Measurements from ENCODE around the gene ADAMTS14. TPM values are rescaled to one million over a fixed set of nuclear protein-coding genes. Genes with fewer than 3 reads are reported as not detected.

ADAMTS14 gene
- total RNA-seq, 1 experiment from 2014 or later, result 7.6 TPM

GRCh38 chr10:70748801-70749573, 76.7 kb downstream of the ADAMTS14 start:
- peaks cover 9% of the 10 kb centered on the region; the same call in 1 of the 2 replicates for H3K36me3 ChIP-seq
- no peak for DNase-seq
- no peaks in the 10 kb centered on the region; the same call in 1 of the 2 replicates for H3K4me1 ChIP-seq

GRCh38 chr10:70749756-70750155, 77.5 kb downstream of the ADAMTS14 start:
- Histone ChIP-seq H3K27me3 (no peaks in the 10 kb centered on the region), H3K4me1 (peaks cover 3% of the 10 kb centered on the region; the same call in 1 of the 2 replicates), H3K27ac (no peak overlapping the region), H3K4me3 (no peak overlapping the region), H3K9me3 (replicated peaks) (no peaks in the 10 kb centered on the region), H3K36me3 (peaks cover 6% of the 10 kb centered on the region; the same call in 1 of the 2 replicates)
- DNase-seq, result no peak

More at GRCh38 chr10:70748801-70749573, 76.7 kb downstream of the ADAMTS14 start:
- Histone ChIP-seq H3K4me3 (no peak overlapping the region), H3K9me3 (replicated peaks) (no peaks in the 10 kb centered on the region), H3K27ac (no peak overlapping the region), H3K27me3 (no peaks in the 10 kb centered on the region)

GRCh38 chr10:70750156-70750703, 77.9 kb downstream of the ADAMTS14 start:
- Histone ChIP-seq H3K4me1 (peaks cover 4% of the 10 kb centered on the region; the same call in 1 of the 2 replicates), H3K9me3 (replicated peaks) (no peaks in the 10 kb centered on the region), H3K4me3 (no peak overlapping the region), H3K27me3 (no peaks in the 10 kb centered on the region), H3K36me3 (peaks cover 5% of the 10 kb centered on the region; the same call in 1 of the 2 replicates), H3K27ac (no peak overlapping the region)
- DNase-seq, result no peak

GRCh38 chr10:70751356-70751755, 79.0 kb downstream of the ADAMTS14 start:
- no peak overlapping the region for H3K27ac ChIP-seq
- peaks cover 8% of the 10 kb centered on the region for H3K4me1 ChIP-seq
- no peaks in the 10 kb centered on the region for H3K27me3 ChIP-seq
- no peaks in the 10 kb centered on the region for H3K9me3 ChIP-seq (replicated peaks)
- no peak for DNase-seq
- H3K36me3 ChIP-seq, result peaks cover 3% of the 10 kb centered on the region; the same call in 1 of the 2 replicates
- H3K4me3 ChIP-seq, result no peak overlapping the region

- no peak for DNase-seq
Measured at GRCh38 chr10:70751991-70752390, 79.7 kb downstream of the ADAMTS14 start.

DNA sequence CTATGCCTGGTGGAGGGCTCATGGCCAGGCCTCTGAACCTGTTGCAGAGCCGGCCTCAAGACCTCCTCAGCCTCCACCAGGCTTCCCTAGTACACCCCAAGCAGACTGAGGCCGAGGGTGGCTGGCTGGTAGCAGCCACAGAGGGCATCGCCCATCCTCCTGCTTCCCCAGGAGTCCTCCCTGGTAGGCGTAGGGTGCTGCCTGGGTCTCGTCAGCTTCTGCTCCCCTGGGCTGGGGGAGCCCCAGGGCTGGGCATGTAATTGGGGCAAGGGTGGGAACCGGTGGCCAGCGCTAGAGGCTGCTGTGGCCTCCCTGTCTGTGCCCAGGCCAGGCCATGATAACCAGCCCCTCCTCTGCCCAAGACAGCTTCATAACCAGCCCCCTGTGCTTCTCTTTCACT, 80.3 kb downstream of the ADAMTS14 start:
- no peak overlapping the region for H3K27ac ChIP-seq
- H3K4me3 ChIP-seq, result no peak overlapping the region
- DNase-seq, result no peak
- H3K36me3 ChIP-seq, result peaks cover 3% of the 10 kb centered on the region; the same call in 1 of the 2 replicates
- no peaks in the 10 kb centered on the region for H3K9me3 ChIP-seq (replicated peaks)
- peaks cover 14% of the 10 kb centered on the region for H3K4me1 ChIP-seq
- H3K27me3 ChIP-seq, result no peaks in the 10 kb centered on the region

More at GRCh38 chr10:70751991-70752390, 79.7 kb downstream of the ADAMTS14 start:
- Histone ChIP-seq H3K27ac (no peak overlapping the region), H3K27me3 (no peaks in the 10 kb centered on the region), H3K4me3 (no peak overlapping the region), H3K36me3 (peaks cover 3% of the 10 kb centered on the region; the same call in 1 of the 2 replicates), H3K9me3 (replicated peaks) (no peaks in the 10 kb centered on the region), H3K4me1 (peaks cover 12% of the 10 kb centered on the region)

GRCh38 chr10:70753026-70753663, 80.8 kb downstream of the ADAMTS14 start:
- no peak overlapping the region for H3K27ac ChIP-seq
- no peak overlapping the region for H3K4me3 ChIP-seq
- peaks cover 14% of the 10 kb centered on the region for H3K4me1 ChIP-seq
- DNase-seq, result no peak
- H3K27me3 ChIP-seq, result no peaks in the 10 kb centered on the region
- H3K36me3 ChIP-seq, result peaks cover 3% of the 10 kb centered on the region; the same call in 1 of the 2 replicates
- H3K9me3 ChIP-seq (replicated peaks), result no peaks in the 10 kb centered on the region

DNA sequence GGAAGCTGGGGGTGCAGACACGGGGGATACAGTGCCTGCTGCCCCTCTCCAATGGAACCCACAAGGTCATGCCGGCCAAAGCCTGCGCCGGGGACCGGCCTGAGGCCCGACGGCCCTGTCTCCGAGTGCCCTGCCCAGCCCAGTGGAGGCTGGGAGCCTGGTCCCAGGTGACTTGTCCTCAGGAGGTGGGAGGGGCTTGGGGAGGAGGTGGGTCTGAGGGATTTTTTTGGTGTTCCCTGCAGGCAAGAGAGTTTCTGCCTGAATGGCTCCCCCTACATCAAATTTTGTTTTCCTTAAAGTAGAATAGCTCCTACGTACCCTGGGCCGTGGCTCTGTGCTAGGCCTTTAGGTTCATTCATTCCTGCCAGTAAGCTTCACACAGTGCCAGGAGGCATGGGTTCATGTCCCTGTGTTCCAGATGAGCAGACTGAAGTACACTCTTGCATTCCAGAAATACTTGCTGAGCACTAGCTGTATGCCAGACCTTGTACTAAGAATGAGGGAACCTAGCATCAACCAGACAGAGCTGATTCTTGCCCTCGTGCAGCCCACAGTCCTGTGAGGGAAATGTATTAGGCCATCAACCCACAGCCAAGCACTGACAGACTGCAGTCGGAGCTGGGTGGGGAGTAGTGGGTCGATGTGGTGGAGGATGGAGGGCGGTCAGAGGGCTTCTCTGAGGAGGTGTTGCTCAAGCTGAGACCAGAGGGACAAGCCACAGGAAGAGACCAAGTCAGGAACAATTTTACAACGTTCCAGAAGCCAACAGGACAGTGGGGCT, 81.7 kb downstream of the ADAMTS14 start:
- Histone ChIP-seq H3K36me3 (peaks cover 3% of the 10 kb centered on the region; the same call in 1 of the 2 replicates), H3K27ac (no peak overlapping the region), H3K27me3 (no peaks in the 10 kb centered on the region), H3K4me1 (peaks cover 14% of the 10 kb centered on the region), H3K9me3 (replicated peaks) (no peaks in the 10 kb centered on the region), H3K4me3 (no peak overlapping the region)
- no peak for DNase-seq

DNA sequence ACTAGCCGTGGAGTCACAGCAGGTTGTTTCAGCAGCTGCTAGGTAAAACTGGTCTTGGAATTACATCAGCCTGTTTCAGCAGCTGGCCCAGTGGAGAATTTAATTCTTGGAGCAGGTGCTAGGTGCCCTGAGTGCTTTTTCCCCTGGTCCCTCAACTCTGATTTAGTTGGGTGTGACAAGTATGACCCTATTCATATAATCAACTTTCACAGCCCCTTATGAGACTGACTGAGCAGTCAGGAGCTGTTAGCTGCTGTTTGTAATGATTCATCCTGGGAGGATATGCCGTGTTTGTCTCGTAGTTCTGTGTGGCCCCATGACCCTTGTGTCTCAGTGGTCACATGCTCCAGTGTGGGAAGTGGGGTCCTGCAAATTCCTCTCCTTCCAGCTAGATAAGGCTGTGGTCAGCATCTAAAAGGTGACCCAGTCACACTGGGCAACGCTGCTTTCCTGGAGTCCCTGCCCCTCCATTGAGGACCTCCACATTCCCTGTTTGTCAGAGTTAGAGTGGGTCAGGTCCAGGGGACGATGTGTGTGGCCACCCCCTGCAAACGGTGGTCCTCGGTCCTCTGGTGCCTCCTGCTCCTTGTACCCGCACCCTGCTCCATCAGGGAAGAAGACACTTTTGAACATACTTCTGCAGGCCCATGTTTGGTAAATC, 84.5 kb downstream of the ADAMTS14 start:
- H3K9me3 ChIP-seq (replicated peaks), result no peaks in the 10 kb centered on the region
- no peaks in the 10 kb centered on the region for H3K36me3 ChIP-seq
- peaks cover 17% of the 10 kb centered on the region for H3K4me1 ChIP-seq
- DNase-seq, result peak; percentile 43 to 71
- H3K4me3 ChIP-seq, result no peak overlapping the region
- H3K27me3 ChIP-seq, result no peaks in the 10 kb centered on the region
- H3K27ac ChIP-seq, result peak overlapping the region; percentile 52

- Histone ChIP-seq H3K4me1 (peaks cover 17% of the 10 kb centered on the region), H3K27me3 (no peaks in the 10 kb centered on the region), H3K9me3 (replicated peaks) (no peaks in the 10 kb centered on the region), H3K36me3 (no peaks in the 10 kb centered on the region), H3K4me3 (no peak overlapping the region), H3K27ac (no peak overlapping the region)
- no peak for DNase-seq
Measured at GRCh38 chr10:70757856-70758255, 85.5 kb downstream of the ADAMTS14 start.

- no peak overlapping the region for H3K27ac ChIP-seq
- H3K9me3 ChIP-seq (replicated peaks), result no peaks in the 10 kb centered on the region
- no peak overlapping the region for H3K4me3 ChIP-seq
- peaks cover 17% of the 10 kb centered on the region for H3K4me1 ChIP-seq
- peak; percentile 60 to 87 for DNase-seq
- no peaks in the 10 kb centered on the region for H3K36me3 ChIP-seq
- no peaks in the 10 kb centered on the region for H3K27me3 ChIP-seq
Measured at GRCh38 chr10:70758757-70759514, 86.6 kb downstream of the ADAMTS14 start.

GRCh38 chr10:70759781-70760180, 87.5 kb downstream of the ADAMTS14 start:
- H3K4me3 ChIP-seq, result no peak overlapping the region
- no peaks in the 10 kb centered on the region for H3K36me3 ChIP-seq
- H3K4me1 ChIP-seq, result peaks cover 14% of the 10 kb centered on the region
- no peaks in the 10 kb centered on the region for H3K27me3 ChIP-seq
- H3K9me3 ChIP-seq (replicated peaks), result no peaks in the 10 kb centered on the region
- DNase-seq, result no peak
- no peak overlapping the region for H3K27ac ChIP-seq

DNA sequence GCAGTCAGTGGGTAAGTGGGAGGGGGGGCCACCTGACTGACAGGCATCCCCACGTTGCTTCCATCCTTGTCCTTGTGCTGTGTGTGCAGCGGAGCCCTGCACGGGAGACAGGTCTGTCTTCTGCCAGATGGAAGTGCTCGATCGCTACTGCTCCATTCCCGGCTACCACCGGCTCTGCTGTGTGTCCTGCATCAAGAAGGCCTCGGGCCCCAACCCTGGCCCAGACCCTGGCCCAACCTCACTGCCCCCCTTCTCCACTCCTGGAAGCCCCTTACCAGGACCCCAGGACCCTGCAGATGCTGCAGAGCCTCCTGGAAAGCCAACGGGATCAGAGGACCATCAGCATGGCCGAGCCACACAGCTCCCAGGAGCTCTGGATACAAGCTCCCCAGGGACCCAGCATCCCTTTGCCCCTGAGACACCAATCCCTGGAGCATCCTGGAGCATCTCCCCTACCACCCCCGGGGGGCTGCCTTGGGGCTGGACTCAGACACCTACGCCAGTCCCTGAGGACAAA, 88.0 kb downstream of the ADAMTS14 start:
- H3K36me3 ChIP-seq, result no peaks in the 10 kb centered on the region
- no peak overlapping the region for H3K4me3 ChIP-seq
- H3K27ac ChIP-seq, result no peak overlapping the region
- no peaks in the 10 kb centered on the region for H3K27me3 ChIP-seq
- H3K9me3 ChIP-seq (replicated peaks), result no peaks in the 10 kb centered on the region
- DNase-seq, result no peak
- H3K4me1 ChIP-seq, result peaks cover 13% of the 10 kb centered on the region

All from SJCRH30 (cell line).